ENCODE measurements around the gene UBE2D2. TPM values are rescaled to one million over a fixed set of nuclear protein-coding genes. Genes with fewer than 3 reads are reported as not detected.
A peak's percentile ranks its signal among the peaks of the same experiment; 100 is the strongest.

The UBE2D2 gene
- total RNA-seq, 1 donor from 2014 or later = 129 TPM

DNA sequence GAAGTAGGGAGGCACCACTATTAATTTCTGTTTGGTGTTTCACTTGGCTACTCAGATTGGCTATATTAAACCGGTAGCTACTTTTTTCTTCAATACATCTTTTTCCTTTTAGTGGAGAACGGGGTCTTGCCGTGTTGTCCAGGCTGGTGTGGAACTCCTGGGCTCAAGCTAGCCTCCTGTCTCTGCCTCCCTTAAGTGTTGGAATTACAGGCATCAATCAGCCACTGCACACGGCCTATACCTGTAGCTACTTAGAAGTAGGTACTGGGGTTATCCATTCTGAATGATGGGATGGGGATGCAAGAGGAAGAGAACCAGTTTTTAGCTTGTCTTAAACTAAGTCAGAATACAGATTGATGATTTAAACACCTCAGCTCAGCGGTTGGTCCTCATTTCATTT, 1.7 kb downstream of the UBE2D2 start:
- Mint-ChIP-seq H3K36me3 (ENCODE audit: low read depth) (no peaks in the 10 kb centered on the region), H3K27ac (ENCODE audit: unreplicated experiment) (peak overlapping the region; percentile 95), H3K27me3 (ENCODE audit: low read depth) (no peaks in the 10 kb centered on the region), H3K4me1 (ENCODE audit: low read depth) (peaks cover 52% of the 10 kb centered on the region), H3K9me3 (ENCODE audit: low read depth) (no peaks in the 10 kb centered on the region), H3K4me3 (ENCODE audit: unreplicated experiment) (peak overlapping the region; percentile 87)
- DNase-seq (ENCODE audit: low spot score) = no peak
- TF ChIP-seq CTCF (IDR thresholded peaks at IDR 0.05) = no peak

- Mint-ChIP-seq H3K9me3 (ENCODE audit: low read depth) (no peaks in the 10 kb centered on the region), H3K27ac (ENCODE audit: unreplicated experiment) (peak overlapping the region; percentile 81), H3K4me3 (ENCODE audit: unreplicated experiment) (peak overlapping the region; percentile 7), H3K4me1 (ENCODE audit: low read depth) (peaks cover 67% of the 10 kb centered on the region), H3K36me3 (ENCODE audit: low read depth) (no peaks in the 10 kb centered on the region), H3K27me3 (ENCODE audit: low read depth) (no peaks in the 10 kb centered on the region)
- peak; percentile 38 for DNase-seq (ENCODE audit: low spot score)
- no peak for TF ChIP-seq CTCF (IDR thresholded peaks at IDR 0.05)
Measured at GRCh38 chr5:139565411-139566305, 4.5 kb downstream of the UBE2D2 start.

DNA sequence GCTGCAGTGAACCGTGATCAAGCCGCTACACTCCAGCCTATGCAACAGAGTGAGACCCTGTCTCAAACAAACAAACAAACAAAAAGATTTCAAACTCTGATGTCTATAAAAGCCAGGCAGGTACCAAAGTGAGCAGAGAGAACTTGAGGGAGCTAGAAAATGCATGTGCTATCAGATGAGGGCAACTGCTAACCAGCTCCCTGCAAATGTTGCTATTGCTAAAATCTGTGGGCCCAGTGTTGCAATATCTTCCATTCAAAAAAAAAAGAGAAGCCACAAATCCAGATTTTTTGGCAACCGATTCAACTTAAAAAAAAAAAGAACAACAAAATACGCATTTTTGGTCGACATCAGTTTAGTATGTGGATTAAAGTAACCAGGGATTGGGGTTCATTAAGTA, 5.5 kb downstream of the UBE2D2 start:
- H3K9me3 Mint-ChIP-seq (ENCODE audit: low read depth) = no peaks in the 10 kb centered on the region

GRCh38 chr5:139569270-139569955, 8.3 kb downstream of the UBE2D2 start:
- TF ChIP-seq CTCF (IDR thresholded peaks at IDR 0.05) = no peak
- DNase-seq (ENCODE audit: low spot score) = no peak
- Mint-ChIP-seq H3K4me3 (ENCODE audit: unreplicated experiment) (no peak overlapping the region), H3K27me3 (ENCODE audit: low read depth) (no peaks in the 10 kb centered on the region), H3K4me1 (ENCODE audit: low read depth) (peaks cover 56% of the 10 kb centered on the region), H3K27ac (ENCODE audit: unreplicated experiment) (peak overlapping the region; percentile 63), H3K36me3 (ENCODE audit: low read depth) (no peaks in the 10 kb centered on the region), H3K9me3 (ENCODE audit: low read depth) (no peaks in the 10 kb centered on the region)

More for the DNA sequence above, 5.5 kb downstream of the UBE2D2 start:
- no peaks in the 10 kb centered on the region for H3K27me3 Mint-ChIP-seq (ENCODE audit: low read depth)
- no peaks in the 10 kb centered on the region for H3K36me3 Mint-ChIP-seq (ENCODE audit: low read depth)
- no peak overlapping the region for H3K4me3 Mint-ChIP-seq (ENCODE audit: unreplicated experiment)
- no peak for TF ChIP-seq CTCF (IDR thresholded peaks at IDR 0.05)
- DNase-seq (ENCODE audit: low spot score) = no peak
- peak overlapping the region; percentile 8 for H3K27ac Mint-ChIP-seq (ENCODE audit: unreplicated experiment)
- H3K4me1 Mint-ChIP-seq (ENCODE audit: low read depth) = peaks cover 67% of the 10 kb centered on the region

- peaks cover 47% of the 10 kb centered on the region for H3K4me1 Mint-ChIP-seq (ENCODE audit: low read depth)
- DNase-seq (ENCODE audit: low spot score) = no peak
- no peak for TF ChIP-seq CTCF (IDR thresholded peaks at IDR 0.05)
- H3K36me3 Mint-ChIP-seq (ENCODE audit: low read depth) = no peaks in the 10 kb centered on the region
- H3K27ac Mint-ChIP-seq (ENCODE audit: unreplicated experiment) = peak overlapping the region; percentile 22
- H3K4me3 Mint-ChIP-seq (ENCODE audit: unreplicated experiment) = no peak overlapping the region
- no peaks in the 10 kb centered on the region for H3K9me3 Mint-ChIP-seq (ENCODE audit: low read depth)
- H3K27me3 Mint-ChIP-seq (ENCODE audit: low read depth) = no peaks in the 10 kb centered on the region
Measured at GRCh38 chr5:139571543-139571942, 10.4 kb downstream of the UBE2D2 start.
